HEK293 (cell line): ENCODE data around the gene RAP2A.

Source experiments
- ZNF623 ChIP-seq: fragments of 450-650 bp; formaldehyde crosslinking; IDR thresholded peaks from 2 replicates; pipeline ENCODE4 v1.5.1; 2016; ENCODE audit warnings: missing biosample characterization, missing genetic modification characterization
- ZNF670 ChIP-seq: fragments of 450-650 bp; formaldehyde crosslinking; IDR thresholded peaks from 2 replicates; pipeline ENCODE4 v1.5.1; 2016; ENCODE audit warnings: missing biosample characterization, missing genetic modification characterization, low read depth
- TF ChIP-seq, protein P1 (sequence below): fragments of 450-650 bp; formaldehyde crosslinking; IDR thresholded peaks from 2 replicates; pipeline ENCODE4 v1.5.1; 2016; ENCODE audit warnings: missing biosample characterization, missing genetic modification characterization
- TF ChIP-seq, protein P2 (sequence below): fragments of 450-650 bp; formaldehyde crosslinking; IDR thresholded peaks from 2 replicates; pipeline ENCODE4 v1.5.1; 2016; ENCODE audit warnings: missing biosample characterization, missing genetic modification characterization
- TF ChIP-seq, protein P3 (sequence below): fragments of 450-650 bp; formaldehyde crosslinking; conservative IDR thresholded peaks from 2 replicates; pipeline ENCODE4 v1.5.1; 2016; ENCODE audit warnings: low read depth, missing biosample characterization, missing genetic modification characterization

DNA sequence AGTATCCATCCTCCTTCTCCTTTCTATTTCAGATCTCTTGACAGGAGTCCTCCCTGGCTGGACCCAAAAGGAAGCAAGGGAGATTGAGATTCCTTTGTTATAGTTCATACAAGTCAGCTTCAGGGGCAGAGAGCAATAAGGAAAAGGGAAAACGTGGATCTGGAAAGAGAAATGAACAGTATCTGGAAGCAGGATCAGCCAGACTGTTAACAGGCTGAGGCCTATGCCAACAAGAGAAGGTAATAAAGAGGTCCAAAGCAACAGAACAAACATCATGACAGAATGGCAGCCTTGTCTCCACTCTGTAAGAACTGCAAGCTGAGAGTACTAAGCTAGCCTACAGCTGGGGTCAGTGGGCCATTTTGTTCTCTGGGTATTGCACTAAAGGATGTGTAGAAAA lies 64.5 kb downstream of the RAP2A start:
- TF ChIP-seq, protein P1, sequence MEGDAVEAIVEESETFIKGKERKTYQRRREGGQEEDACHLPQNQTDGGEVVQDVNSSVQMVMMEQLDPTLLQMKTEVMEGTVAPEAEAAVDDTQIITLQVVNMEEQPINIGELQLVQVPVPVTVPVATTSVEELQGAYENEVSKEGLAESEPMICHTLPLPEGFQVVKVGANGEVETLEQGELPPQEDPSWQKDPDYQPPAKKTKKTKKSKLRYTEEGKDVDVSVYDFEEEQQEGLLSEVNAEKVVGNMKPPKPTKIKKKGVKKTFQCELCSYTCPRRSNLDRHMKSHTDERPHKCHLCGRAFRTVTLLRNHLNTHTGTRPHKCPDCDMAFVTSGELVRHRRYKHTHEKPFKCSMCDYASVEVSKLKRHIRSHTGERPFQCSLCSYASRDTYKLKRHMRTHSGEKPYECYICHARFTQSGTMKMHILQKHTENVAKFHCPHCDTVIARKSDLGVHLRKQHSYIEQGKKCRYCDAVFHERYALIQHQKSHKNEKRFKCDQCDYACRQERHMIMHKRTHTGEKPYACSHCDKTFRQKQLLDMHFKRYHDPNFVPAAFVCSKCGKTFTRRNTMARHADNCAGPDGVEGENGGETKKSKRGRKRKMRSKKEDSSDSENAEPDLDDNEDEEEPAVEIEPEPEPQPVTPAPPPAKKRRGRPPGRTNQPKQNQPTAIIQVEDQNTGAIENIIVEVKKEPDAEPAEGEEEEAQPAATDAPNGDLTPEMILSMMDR (tag by site-specific recombination), result no peak
- no peak for TF ChIP-seq ZNF623 (tag by site-specific recombination)
- no peak for TF ChIP-seq ZNF670 (tag by site-specific recombination)
- TF ChIP-seq, protein P2, sequence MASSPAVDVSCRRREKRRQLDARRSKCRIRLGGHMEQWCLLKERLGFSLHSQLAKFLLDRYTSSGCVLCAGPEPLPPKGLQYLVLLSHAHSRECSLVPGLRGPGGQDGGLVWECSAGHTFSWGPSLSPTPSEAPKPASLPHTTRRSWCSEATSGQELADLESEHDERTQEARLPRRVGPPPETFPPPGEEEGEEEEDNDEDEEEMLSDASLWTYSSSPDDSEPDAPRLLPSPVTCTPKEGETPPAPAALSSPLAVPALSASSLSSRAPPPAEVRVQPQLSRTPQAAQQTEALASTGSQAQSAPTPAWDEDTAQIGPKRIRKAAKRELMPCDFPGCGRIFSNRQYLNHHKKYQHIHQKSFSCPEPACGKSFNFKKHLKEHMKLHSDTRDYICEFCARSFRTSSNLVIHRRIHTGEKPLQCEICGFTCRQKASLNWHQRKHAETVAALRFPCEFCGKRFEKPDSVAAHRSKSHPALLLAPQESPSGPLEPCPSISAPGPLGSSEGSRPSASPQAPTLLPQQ (tag by site-specific recombination), result no peak
- TF ChIP-seq, protein P3, sequence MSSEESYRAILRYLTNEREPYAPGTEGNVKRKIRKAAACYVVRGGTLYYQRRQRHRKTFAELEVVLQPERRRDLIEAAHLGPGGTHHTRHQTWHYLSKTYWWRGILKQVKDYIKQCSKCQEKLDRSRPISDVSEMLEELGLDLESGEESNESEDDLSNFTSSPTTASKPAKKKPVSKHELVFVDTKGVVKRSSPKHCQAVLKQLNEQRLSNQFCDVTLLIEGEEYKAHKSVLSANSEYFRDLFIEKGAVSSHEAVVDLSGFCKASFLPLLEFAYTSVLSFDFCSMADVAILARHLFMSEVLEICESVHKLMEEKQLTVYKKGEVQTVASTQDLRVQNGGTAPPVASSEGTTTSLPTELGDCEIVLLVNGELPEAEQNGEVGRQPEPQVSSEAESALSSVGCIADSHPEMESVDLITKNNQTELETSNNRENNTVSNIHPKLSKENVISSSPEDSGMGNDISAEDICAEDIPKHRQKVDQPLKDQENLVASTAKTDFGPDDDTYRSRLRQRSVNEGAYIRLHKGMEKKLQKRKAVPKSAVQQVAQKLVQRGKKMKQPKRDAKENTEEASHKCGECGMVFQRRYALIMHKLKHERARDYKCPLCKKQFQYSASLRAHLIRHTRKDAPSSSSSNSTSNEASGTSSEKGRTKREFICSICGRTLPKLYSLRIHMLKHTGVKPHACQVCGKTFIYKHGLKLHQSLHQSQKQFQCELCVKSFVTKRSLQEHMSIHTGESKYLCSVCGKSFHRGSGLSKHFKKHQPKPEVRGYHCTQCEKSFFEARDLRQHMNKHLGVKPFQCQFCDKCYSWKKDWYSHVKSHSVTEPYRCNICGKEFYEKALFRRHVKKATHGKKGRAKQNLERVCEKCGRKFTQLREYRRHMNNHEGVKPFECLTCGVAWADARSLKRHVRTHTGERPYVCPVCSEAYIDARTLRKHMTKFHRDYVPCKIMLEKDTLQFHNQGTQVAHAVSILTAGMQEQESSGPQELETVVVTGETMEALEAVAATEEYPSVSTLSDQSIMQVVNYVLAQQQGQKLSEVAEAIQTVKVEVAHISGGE (tag by site-specific recombination), result no peak
